Mesenchymal stem cell (in vitro differentiated cells and primary cell): ENCODE data around the gene PCSK2. TPM values are rescaled to one million over a fixed set of nuclear protein-coding genes. Genes with fewer than 3 reads are reported as not detected.

Experiments
- DNase-seq: peaks from one replicate; pipeline ENCODE4 v3.0.0-alpha.2; 2013
- H2AFZ ChIP-seq: one replicate; pipeline ENCODE4 v1.6.1; 2013; ENCODE audit warnings: low read depth, mild to moderate bottlenecking, control low read depth, inconsistent platforms, low read length, moderate library complexity
- H2AK5ac ChIP-seq: 2 replicates; pipeline ENCODE4 v1.6.1; 2013; ENCODE audit warnings: low read length, moderate library complexity, mild to moderate bottlenecking, inconsistent platforms; ENCODE audit not compliant: severe bottlenecking
- H2BK120ac ChIP-seq: one replicate; pipeline ENCODE4 v1.6.1; 2013; ENCODE audit warnings: low read depth, mild to moderate bottlenecking, inconsistent platforms, low read length, moderate library complexity
- H2BK12ac ChIP-seq, 2 experiments: one replicate each; pipeline ENCODE4 v1.6.1; 2013; ENCODE audit warnings: inconsistent platforms in 2 of 2, low read length in 2 of 2, mild to moderate bottlenecking in 2 of 2, moderate library complexity in 2 of 2, control low read depth in 1 of 2
- H2BK15ac ChIP-seq: one replicate; pipeline ENCODE4 v1.6.1; 2013; ENCODE audit warnings: mild to moderate bottlenecking, low read depth, inconsistent platforms; ENCODE audit not compliant: poor library complexity, severe bottlenecking
- H2BK5ac ChIP-seq: 2 replicates; pipeline ENCODE4 v1.6.1; 2013; ENCODE audit warnings: low read depth, mild to moderate bottlenecking, low read length, control low read depth, inconsistent platforms; ENCODE audit not compliant: poor library complexity, severe bottlenecking
- H3K14ac ChIP-seq, 2 experiments: one replicate each; pipeline ENCODE4 v1.6.1; 2013; ENCODE audit warnings: inconsistent platforms in 2 of 2, low read length in 2 of 2, control low read depth in 1 of 2, mild to moderate bottlenecking in 1 of 2, moderate library complexity in 1 of 2
- H3K18ac ChIP-seq, 2 experiments: one replicate each; pipeline ENCODE4 v1.6.1; 2013; ENCODE audit warnings: inconsistent platforms in 2 of 2, low read length in 2 of 2, control low read depth in 1 of 2, low read depth in 1 of 2, mild to moderate bottlenecking in 1 of 2
- H3K23ac ChIP-seq, 2 experiments: one replicate each; pipeline ENCODE4 v1.6.1; 2013; ENCODE audit warnings: inconsistent platforms in 2 of 2, low read length in 2 of 2, mild to moderate bottlenecking in 2 of 2, moderate library complexity in 2 of 2, control low read depth in 1 of 2
- H3K27ac ChIP-seq: 2 replicates; pipeline ENCODE4 v1.5.1; 2013; ENCODE audit warnings: mild to moderate bottlenecking, moderate library complexity, low read length, control low read depth, inconsistent platforms; ENCODE audit not compliant: poor library complexity, severe bottlenecking
- H3K27me3 ChIP-seq, 2 experiments: 2 replicates each; pipeline versions ENCODE4 v1.6.1 to v1.7.0; 2013; ENCODE audit warnings: low read length in 2 of 2, mild to moderate bottlenecking in 2 of 2, moderate library complexity in 2 of 2, control low read depth in 1 of 2, inconsistent platforms in 1 of 2; ENCODE audit not compliant: control insufficient read depth in 1 of 2, insufficient read depth in 1 of 2
- H3K36me3 ChIP-seq, 2 experiments: 2 replicates each; pipeline versions ENCODE4 v1.6.1 to v1.7.0; 2013; ENCODE audit warnings: low read length in 2 of 2, control low read depth in 1 of 2, inconsistent platforms in 1 of 2, low read depth in 1 of 2, mild to moderate bottlenecking in 1 of 2; ENCODE audit not compliant: insufficient read depth in 2 of 2, control insufficient read depth in 1 of 2
- H3K4ac ChIP-seq, 2 experiments: one replicate each; pipeline ENCODE4 v1.6.1; 2013; ENCODE audit warnings: inconsistent platforms in 2 of 2, low read length in 2 of 2, mild to moderate bottlenecking in 2 of 2, moderate library complexity in 2 of 2, control low read depth in 1 of 2, low read depth in 1 of 2
- H3K4me1 ChIP-seq: 2 replicates; pipeline ENCODE4 v1.6.1; 2013; ENCODE audit warnings: low read depth, low read length, control low read depth; ENCODE audit not compliant: control insufficient read depth, insufficient read depth
- H3K4me2 ChIP-seq: 2 replicates; pipeline ENCODE4 v1.6.1; 2013; ENCODE audit warnings: low read length, mild to moderate bottlenecking, inconsistent platforms; ENCODE audit not compliant: poor library complexity, severe bottlenecking
- H3K4me3 ChIP-seq, 2 experiments: 2 replicates each; pipeline versions ENCODE4 v1.5.1 to v1.7.0; 2013; ENCODE audit warnings: low read length in 2 of 2, mild to moderate bottlenecking in 2 of 2, control low read depth in 1 of 2, low read depth in 1 of 2; ENCODE audit not compliant: insufficient read depth in 1 of 2
- H3K79me1 ChIP-seq: replicated peaks from 2 replicates; pipeline ENCODE4 v1.6.1; 2013; ENCODE audit warnings: mild to moderate bottlenecking, control low read depth, low read length, inconsistent platforms; ENCODE audit not compliant: poor library complexity, severe bottlenecking
- H3K9ac ChIP-seq: 2 replicates; pipeline ENCODE4 v1.7.0; 2013; ENCODE audit warnings: mild to moderate bottlenecking, low read length, moderate library complexity
- H3K9me3 ChIP-seq: 2 replicates; pipeline ENCODE4 v1.7.0; 2013; ENCODE audit warnings: mild to moderate bottlenecking, low read length; ENCODE audit not compliant: control insufficient read depth
- H4K8ac ChIP-seq: one replicate; pipeline ENCODE4 v1.6.1; 2013; ENCODE audit warnings: inconsistent platforms, mild to moderate bottlenecking, low read length, moderate library complexity
- H4K91ac ChIP-seq: one replicate; pipeline ENCODE4 v1.6.1; 2013; ENCODE audit warnings: mild to moderate bottlenecking, low read length, inconsistent platforms
- WGBS: methylation state at CpG from one replicate; pipeline ENCODE4 v1.1.7; 2013; ENCODE audit warnings: mixed read lengths; 5-methylcytosine and 5-hydroxymethylcytosine counted together
- polyA plus RNA-seq, 2 experiments: library from polyadenylated mRNA; stranded (reverse); fragments of 200-250 nt; gene quantifications; one replicate each; pipeline ENCODE4 v1.2.3, GENCODE V29; 2013

PCSK2 gene, protein sequence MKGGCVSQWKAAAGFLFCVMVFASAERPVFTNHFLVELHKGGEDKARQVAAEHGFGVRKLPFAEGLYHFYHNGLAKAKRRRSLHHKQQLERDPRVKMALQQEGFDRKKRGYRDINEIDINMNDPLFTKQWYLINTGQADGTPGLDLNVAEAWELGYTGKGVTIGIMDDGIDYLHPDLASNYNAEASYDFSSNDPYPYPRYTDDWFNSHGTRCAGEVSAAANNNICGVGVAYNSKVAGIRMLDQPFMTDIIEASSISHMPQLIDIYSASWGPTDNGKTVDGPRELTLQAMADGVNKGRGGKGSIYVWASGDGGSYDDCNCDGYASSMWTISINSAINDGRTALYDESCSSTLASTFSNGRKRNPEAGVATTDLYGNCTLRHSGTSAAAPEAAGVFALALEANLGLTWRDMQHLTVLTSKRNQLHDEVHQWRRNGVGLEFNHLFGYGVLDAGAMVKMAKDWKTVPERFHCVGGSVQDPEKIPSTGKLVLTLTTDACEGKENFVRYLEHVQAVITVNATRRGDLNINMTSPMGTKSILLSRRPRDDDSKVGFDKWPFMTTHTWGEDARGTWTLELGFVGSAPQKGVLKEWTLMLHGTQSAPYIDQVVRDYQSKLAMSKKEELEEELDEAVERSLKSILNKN
- polyA plus RNA-seq (2013, experiment 1 of 2), result not detected
- not detected for polyA plus RNA-seq (2013, experiment 2 of 2)

DNA sequence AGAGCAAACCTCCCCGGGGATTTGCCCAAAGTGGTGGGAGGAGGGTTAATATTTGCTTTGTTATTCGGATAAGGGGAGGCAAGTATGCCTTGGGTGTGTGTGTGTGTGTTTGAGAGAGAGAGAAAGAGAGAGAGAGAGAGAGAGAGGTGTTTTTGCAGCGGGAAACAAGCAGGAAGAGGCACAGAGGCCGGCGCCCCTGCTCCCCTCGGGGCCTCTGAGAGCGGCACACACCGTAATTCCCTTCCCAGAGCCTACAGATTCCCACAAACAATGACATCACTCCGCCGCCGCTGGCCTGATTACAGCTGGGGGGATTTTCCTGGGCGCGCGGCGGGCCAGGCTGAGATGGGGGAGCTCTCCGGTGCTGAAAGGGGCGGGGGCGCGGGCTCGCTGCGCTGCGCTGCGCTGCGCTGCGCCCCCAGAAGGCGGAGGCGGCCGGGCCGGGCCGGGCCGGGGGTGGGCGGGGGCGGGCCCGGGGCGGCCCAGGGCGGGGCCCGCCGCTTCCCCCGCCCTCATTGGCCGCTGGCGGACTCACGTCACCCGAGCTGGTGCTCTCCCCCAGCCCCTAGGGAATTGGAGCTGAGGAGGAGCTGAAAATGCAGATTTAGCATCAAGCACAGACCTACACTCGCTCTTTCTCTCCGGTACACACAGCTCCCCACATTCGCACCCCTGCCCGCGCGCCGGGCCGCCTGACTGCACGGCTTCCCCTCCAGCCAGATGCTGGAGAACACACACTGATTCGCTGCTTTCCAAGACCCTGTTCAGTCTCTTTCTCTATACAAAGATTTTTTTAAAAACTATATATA, at the start of gene PCSK2:
TSS of gene PCSK2 (plus strand) at position 631 of the 809 bp plus-strand sequence. CDS start 266 bp downstream, outside the sequence.
- Histone ChIP-seq H3K36me3 (no peaks in the 10 kb centered on the region), H2BK120ac (no peak within 1 kb of the TSS), H3K27me3 (peaks cover 54 to 60% of the 10 kb centered on the region in 2 experiments), H3K4me2 (peak within 1 kb of the TSS; percentile 75), H3K14ac (no peak within 1 kb of the TSS), H3K4ac (no peak within 1 kb of the TSS), H3K9ac (peak within 1 kb of the TSS; percentile 41), H3K18ac (no peak within 1 kb of the TSS), H3K9me3 (no peaks in the 10 kb centered on the region), H3K79me1 (no peaks in the 10 kb centered on the region), H2BK12ac (no peak within 1 kb of the TSS), H2BK15ac (no peak within 1 kb of the TSS), H2AFZ (no peak within 1 kb of the TSS), H2BK5ac (no peak within 1 kb of the TSS), H3K23ac (no peak within 1 kb of the TSS), H4K8ac (no peak within 1 kb of the TSS), H2AK5ac (no peak within 1 kb of the TSS), H4K91ac (no peak within 1 kb of the TSS), H3K4me1 (peaks cover 12% of the 10 kb centered on the region), H3K27ac (no peak within 1 kb of the TSS), H3K4me3 (peak within 1 kb of the TSS; percentile 42 to 72)
- 1% methylated on average over 18 of the region's 53 CpGs for WGBS
- peak; percentile 60 for DNase-seq

DNA sequence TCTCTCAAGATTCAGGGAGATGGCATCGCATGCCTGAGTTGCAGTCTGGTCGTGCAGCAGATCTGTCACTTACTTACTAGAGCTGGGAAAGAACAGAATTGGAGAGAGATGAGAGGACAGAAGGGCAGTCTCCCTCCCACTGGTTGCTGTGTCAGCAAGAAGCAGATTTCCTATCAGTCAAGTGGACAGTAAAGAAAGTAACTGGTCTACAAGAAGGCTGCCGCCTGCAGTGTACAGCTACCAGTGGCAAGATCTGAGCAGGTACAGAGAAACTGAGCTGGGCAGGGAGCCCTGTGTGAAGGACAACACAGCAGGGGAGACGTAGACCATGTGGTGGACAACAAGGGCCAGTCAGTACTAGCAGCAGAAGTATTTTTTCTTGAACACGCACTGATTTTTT, 49.5 kb upstream of the PCSK2 start:
- no peak overlapping the region for H2BK120ac ChIP-seq
- H3K9me3 ChIP-seq, result no peaks in the 10 kb centered on the region
- no peak overlapping the region for H4K8ac ChIP-seq
- H2BK15ac ChIP-seq, result no peak overlapping the region
- no peak overlapping the region for H3K23ac ChIP-seq
- H3K79me1 ChIP-seq, result no peaks in the 10 kb centered on the region
- no peak overlapping the region for H3K27ac ChIP-seq
- H4K91ac ChIP-seq, result no peak overlapping the region
- no peak overlapping the region for H2BK12ac ChIP-seq
- H3K27me3 ChIP-seq, result peaks cover 0 to 3% of the 10 kb centered on the region in 2 experiments
- H2AFZ ChIP-seq, result no peak overlapping the region
- H2BK5ac ChIP-seq, result no peak overlapping the region
- H3K9ac ChIP-seq, result no peak overlapping the region
- no peak for DNase-seq
- H3K18ac ChIP-seq, result no peak overlapping the region
- H3K4me2 ChIP-seq, result no peak overlapping the region
- H3K4me3 ChIP-seq, result no peak overlapping the region
- H3K36me3 ChIP-seq, result no peaks in the 10 kb centered on the region
- no peak overlapping the region for H3K14ac ChIP-seq
- no peak overlapping the region for H3K4ac ChIP-seq
- no peak overlapping the region for H2AK5ac ChIP-seq
- H3K4me1 ChIP-seq, result no peaks in the 10 kb centered on the region
- 75% methylated on average over 3 of the region's 5 CpGs for WGBS

DNA sequence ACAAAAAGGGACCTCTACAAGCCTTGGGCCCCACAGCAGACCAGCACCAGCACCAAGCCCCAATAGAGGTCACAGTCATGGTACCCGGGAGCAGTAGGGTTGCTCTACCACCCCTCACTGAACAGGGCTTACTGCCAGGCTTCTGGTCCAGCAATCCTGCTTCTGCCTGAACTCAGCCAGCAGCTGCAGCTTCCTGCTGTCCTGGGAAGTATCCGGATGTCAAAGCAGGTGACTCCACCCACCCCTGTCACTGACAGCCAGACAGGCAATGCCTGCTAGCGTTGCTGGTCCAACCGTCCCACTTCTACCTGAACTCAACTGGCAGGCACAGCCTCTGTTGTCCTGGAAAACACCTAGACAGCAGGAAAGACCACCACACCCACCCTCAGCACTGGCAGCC, 47.0 kb upstream of the PCSK2 start:
- Histone ChIP-seq H4K91ac (peak overlapping the region; percentile 15), H3K27me3 (peaks cover 0 to 3% of the 10 kb centered on the region in 2 experiments), H3K4me3 (no peak overlapping the region), H3K4me1 (no peaks in the 10 kb centered on the region), H2AFZ (no peak overlapping the region), H2BK15ac (no peak overlapping the region), H2AK5ac (no peak overlapping the region), H3K36me3 (no peaks in the 10 kb centered on the region), H3K23ac (no peak overlapping the region), H2BK120ac (no peak overlapping the region), H3K14ac (no peak overlapping the region), H4K8ac (no peak overlapping the region), H3K18ac (no peak overlapping the region), H3K4me2 (no peak overlapping the region), H3K9ac (no peak overlapping the region), H2BK5ac (no peak overlapping the region), H3K9me3 (peaks cover 2% of the 10 kb centered on the region), H3K4ac (no peak overlapping the region), H2BK12ac (no peak overlapping the region), H3K79me1 (no peaks in the 10 kb centered on the region), H3K27ac (no peak overlapping the region)
- 47% methylated on average over 4 of the region's 4 CpGs for WGBS
- no peak for DNase-seq
